ENCODE results near the gene SNRPA1.

The SNRPA1 gene

DNA sequence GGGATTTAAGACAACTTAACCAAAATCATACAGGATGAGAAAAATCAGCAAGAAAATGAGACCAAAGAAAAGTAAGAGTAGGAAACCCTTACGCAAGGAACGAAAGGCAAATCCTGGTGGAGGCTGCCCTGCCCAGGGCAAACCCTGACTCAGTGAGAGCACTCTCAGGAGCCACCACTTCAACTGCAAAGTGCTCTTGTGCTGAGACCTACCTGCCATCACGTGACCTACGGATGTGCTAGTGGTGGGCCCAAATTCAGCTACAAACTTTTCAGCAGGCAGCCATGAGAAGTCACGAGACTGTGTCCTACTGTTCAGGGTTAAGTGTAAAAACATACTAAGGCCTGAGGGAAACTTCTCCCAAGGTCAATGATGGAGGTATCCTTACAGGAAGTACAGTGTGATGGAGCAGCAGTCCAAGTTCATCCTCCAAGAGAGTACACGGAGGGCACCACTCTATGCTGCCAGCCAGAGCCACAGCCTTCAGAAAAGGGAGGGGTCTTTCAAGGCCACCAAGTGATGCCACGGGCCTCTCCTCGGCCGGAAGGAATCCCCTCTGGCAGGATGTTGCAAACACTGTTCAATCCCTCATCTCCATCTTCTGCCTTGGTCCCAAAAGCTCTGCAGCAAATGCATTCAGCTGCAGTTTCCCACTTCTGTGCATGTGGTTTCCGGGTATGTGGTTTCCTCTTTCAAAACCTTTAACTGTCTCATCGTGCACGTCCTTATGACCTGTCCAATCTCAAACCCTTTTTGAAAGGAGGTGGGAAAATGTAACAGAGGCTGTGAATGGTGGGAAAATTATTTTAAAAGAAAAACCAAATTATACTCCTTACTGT, 52.7 kb downstream of the SNRPA1 start:
- peak; percentile 68 for DNase-seq (ENCODE audit: low spot score)

DNA sequence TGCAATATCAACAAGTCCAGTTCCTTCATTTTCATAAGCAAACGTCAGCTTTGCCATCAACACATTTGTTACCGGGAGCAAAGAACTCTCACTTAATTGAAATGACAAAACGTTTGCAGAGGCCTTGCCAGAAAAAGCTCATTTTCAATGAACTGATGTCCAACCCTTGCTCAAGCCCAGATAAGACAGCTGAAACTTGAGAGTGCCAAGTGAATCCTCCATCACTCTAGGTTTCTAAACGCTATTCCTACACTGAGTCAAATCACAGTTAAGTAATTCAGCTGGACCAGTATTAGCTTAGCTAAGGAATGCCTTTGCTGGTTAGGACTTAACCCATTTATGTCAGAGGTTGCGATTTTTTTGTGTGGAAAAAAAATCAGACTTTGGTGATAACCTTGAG, 54.7 kb downstream of the SNRPA1 start:
- no peak for DNase-seq (ENCODE audit: low spot score)

DNA sequence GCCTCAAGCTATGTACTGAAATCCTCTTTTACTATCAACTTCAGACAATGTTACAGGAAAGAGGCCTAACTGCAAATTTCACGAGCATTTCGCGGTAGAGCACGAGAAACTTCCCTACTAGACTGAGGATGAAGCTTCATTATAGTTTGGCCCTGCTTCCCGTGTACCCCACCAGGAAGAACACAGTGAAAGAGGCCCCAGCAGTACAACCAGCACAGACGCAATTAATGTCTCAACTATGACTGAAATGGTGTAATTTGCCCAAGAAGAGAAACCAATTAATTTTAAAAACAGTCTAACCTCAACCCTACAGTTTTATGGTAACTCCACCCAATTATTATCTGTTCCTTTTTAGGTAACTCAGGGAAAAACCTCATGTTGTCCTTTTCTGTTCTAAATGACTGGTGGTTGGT, 55.3 kb downstream of the SNRPA1 start:
- no peak for DNase-seq (ENCODE audit: low spot score)

DNA sequence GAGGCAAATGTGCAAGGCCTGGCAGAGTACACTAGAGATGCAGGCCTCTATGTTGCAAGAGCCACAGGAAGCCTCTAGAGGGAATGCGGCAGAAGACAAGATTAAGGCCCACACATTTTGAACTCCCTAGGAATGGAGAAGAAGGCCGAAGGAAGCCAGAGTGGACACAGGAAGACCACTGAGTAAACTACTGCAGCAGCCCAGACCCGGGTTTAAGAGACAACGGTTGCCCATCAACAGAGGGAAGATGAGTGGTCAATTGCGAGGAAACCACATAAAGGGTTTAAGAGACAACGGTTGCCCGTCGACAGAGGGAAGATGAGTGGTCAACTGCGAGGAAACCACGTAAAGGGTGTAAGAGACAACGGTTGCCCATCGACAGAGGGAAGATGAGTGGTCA, 57.8 kb downstream of the SNRPA1 start:
- no peak for DNase-seq (ENCODE audit: low spot score)

DNA sequence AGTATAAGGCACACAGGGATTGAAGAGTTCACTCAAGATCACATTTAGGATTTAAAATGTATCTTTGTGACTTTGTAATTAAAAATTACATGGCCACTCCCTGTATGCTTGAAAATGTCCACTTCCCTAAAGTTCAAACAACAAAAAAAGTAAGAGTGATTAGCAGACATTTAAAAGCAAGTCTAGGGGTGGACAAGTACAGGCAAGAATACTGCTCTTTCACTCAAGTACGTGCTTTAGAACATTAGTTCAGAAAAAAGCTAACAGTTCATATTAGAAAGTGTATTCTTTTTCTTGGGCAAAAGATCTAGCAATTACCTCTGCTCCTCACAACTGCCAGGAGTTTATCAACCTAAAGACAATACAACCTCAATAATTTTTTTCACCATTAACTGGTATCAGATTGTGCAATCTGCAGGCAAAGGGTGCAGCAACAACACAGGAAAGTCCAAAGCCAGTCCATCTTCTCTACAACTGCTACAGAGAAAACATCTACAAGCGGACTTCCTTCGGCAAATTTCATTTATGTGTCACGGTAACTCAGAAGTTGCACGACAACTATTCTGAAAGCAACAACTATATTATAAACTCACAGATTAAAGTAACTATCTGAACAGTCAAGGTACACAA, 61.3 kb downstream of the SNRPA1 start:
- no peak for DNase-seq (ENCODE audit: low spot score)

DNA sequence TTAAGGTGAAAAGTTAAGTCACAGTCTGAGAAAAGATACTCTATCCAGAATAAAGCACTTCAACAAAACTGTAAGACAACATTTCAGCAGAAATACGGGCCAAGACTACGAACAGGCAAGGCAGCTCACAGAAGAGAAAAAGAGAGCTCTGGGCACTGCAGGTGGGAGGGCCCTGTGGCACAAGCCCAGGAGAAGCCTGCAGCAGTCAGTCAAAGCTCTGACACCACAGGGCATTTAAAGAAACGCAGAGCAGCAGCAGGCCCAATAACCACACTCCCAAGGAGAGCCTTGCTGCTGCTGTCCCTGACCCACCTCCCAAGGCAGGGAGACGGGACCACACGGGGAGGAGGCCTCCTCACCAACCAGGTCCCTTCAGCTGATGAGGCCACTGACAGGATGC, 62.4 kb downstream of the SNRPA1 start:
- no peak for DNase-seq (ENCODE audit: low spot score)

Measured in CD4-positive, alpha-beta T cell treated with Interleukin-6 at 100 ng/mL for 8 hours (primary cell).